Glutamatergic neuron (in vitro differentiated cells): Measurements from ENCODE around the gene MX2. TPM values are rescaled to one million over a fixed set of nuclear protein-coding genes. Genes with fewer than 3 reads are reported as not detected.
A peak's percentile ranks its signal among the peaks of the same experiment; 100 is the strongest.

Experiments
- DNase-seq: peaks from one replicate; pipeline ENCODE4 v3.0.0; 2022
- H3K27ac Mint-ChIP-seq: one replicate; pipeline ENCODE4 v1.8.0; 2020; ENCODE audit warnings: mild to moderate bottlenecking, mixed read lengths, inconsistent platforms; ENCODE audit not compliant: unreplicated experiment
- H3K27me3 Mint-ChIP-seq: one replicate; pipeline ENCODE4 v1.8.0; 2020; ENCODE audit warnings: mild to moderate bottlenecking, moderate library complexity, mixed read lengths, inconsistent platforms; ENCODE audit not compliant: unreplicated experiment
- H3K36me3 Mint-ChIP-seq: one replicate; pipeline ENCODE4 v1.8.0; 2020; ENCODE audit warnings: mild to moderate bottlenecking, mixed read lengths, inconsistent platforms; ENCODE audit not compliant: unreplicated experiment
- H3K4me1 Mint-ChIP-seq: one replicate; pipeline ENCODE4 v1.8.0; 2020; ENCODE audit warnings: mild to moderate bottlenecking, low read depth, mixed read lengths, inconsistent platforms; ENCODE audit not compliant: unreplicated experiment
- H3K4me3 Mint-ChIP-seq: one replicate; pipeline ENCODE4 v1.8.0; 2020; ENCODE audit warnings: mild to moderate bottlenecking, mixed read lengths, inconsistent platforms; ENCODE audit not compliant: unreplicated experiment
- H3K9me3 Mint-ChIP-seq: one replicate; pipeline ENCODE4 v1.8.0; 2020; ENCODE audit warnings: mild to moderate bottlenecking, moderate library complexity, mixed read lengths, inconsistent platforms; ENCODE audit not compliant: unreplicated experiment
- total RNA-seq: library from RNA; stranded (reverse); fragmentation: NEBNext Ultra II Directional; extraction: Animal tissue kit (Norgen Biotek cat#: 25700); gene quantifications from one replicate; pipeline ENCODE4 v1.2.1, GENCODE V29; 2021; ENCODE audit not compliant: unreplicated experiment
- TF ChIP-seq, protein P1 (sequence below): fragments of 200-600 bp; sonication (generic); IDR thresholded peaks from one replicate; pipeline ENCODE4 v1.5.0; 2021; ENCODE audit not compliant: partially characterized antibody, unreplicated experiment

MX2 gene
- total RNA-seq, 1 donor from 2014 or later = not detected

GRCh38 chr21:41369105-41369919 is 7.5 kb downstream of the MX2 start:
- TF ChIP-seq, protein P1, sequence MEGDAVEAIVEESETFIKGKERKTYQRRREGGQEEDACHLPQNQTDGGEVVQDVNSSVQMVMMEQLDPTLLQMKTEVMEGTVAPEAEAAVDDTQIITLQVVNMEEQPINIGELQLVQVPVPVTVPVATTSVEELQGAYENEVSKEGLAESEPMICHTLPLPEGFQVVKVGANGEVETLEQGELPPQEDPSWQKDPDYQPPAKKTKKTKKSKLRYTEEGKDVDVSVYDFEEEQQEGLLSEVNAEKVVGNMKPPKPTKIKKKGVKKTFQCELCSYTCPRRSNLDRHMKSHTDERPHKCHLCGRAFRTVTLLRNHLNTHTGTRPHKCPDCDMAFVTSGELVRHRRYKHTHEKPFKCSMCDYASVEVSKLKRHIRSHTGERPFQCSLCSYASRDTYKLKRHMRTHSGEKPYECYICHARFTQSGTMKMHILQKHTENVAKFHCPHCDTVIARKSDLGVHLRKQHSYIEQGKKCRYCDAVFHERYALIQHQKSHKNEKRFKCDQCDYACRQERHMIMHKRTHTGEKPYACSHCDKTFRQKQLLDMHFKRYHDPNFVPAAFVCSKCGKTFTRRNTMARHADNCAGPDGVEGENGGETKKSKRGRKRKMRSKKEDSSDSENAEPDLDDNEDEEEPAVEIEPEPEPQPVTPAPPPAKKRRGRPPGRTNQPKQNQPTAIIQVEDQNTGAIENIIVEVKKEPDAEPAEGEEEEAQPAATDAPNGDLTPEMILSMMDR = no peak
- Mint-ChIP-seq H3K27me3 (peaks cover 1% of the 10 kb centered on the region), H3K4me3 (peak overlapping the region; percentile 80), H3K36me3 (no peaks in the 10 kb centered on the region), H3K9me3 (no peaks in the 10 kb centered on the region), H3K4me1 (peaks cover 14% of the 10 kb centered on the region), H3K27ac (no peak overlapping the region)
- DNase-seq = peak; percentile 70

DNA sequence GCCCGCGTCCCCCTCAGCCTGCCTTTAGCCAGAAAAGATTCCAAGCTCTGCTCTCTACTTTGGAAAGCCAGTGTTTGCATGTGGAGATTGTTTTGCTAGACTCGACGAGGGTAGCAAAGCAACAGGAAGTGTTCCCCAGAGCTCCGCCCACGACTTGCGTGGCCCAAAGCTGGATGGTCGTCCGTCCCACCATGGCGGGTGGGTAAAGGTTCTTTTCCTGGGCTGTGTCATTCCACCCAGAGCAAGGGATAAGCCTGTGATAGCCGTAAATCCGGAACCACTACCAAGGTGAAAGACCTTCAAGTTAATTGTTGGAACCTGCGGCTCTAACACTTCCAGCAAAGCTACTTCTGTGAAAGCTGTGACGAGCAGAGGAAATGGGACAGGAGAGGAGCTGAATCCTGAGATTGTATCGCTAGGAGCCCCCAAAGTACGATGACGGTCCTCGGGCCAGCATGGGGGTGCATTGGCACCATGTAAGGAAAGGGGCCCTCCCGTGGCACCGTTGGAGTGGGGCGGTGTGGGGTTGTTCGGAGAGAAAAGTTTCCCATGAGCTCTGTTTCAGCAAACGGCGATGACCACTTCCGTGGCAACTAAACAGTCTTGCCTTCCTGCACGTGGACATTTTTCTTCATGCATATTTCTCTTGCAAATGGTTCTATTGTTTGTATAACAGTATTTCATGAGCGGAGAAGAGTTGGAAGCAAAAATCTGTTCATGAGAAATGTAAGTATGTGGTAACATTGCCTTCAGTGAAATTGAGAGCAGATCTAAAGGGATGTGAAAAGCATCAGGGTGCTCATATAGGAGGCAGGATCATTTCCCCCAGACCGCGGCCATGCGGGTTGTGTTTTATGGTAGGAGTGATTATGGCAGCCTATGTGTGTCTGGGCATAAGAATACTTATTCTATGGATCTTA is 8.4 kb downstream of the MX2 start:
- Mint-ChIP-seq H3K4me1 (peaks cover 14% of the 10 kb centered on the region), H3K27me3 (peaks cover 1% of the 10 kb centered on the region), H3K27ac (no peak overlapping the region), H3K36me3 (no peaks in the 10 kb centered on the region), H3K4me3 (no peak overlapping the region), H3K9me3 (peaks cover 2% of the 10 kb centered on the region)
- TF ChIP-seq, protein P1 = no peak
- DNase-seq = no peak

DNA sequence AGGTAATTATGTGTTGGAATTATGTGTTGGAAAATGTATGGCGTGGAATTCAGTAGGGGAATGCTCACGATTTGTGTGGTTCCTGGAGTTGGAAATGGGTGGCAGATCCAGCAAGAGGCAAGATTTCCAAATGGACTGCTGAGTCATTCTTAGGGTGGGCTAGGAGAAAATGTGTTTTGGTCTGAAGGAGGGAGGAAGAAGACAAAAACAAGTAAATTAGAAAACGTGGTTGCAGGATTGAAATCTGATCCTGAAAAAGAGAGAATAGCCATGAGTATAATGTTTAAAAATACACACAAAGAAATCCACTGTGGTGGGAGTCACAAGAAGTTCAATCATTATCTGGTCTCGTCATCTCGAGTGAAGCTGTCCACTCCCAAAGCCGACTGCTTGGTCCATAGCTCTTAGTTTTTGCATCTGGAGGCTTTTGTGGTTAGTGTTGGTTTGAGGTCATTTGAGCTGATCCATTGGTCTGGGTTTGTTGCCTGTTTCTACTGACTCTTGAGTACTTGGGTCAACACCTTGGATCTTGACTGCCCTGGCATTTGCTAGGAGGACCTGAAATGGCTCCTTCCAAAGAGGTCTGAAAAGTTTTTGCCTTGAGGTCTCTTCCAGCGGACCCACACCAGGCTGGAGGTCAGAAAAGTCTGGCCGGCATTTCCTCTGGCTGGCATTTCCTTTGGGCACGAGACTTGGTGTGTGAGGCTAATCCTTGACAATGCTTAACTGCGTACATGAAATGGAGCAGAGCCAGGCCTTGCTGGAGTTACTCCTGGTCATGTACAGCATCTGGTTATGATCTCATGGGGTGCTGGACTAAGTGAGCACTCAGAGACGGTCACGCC is 9.2 kb downstream of the MX2 start:
- Mint-ChIP-seq H3K36me3 (no peaks in the 10 kb centered on the region), H3K4me1 (peaks cover 14% of the 10 kb centered on the region), H3K27ac (no peak overlapping the region), H3K4me3 (no peak overlapping the region), H3K27me3 (no peaks in the 10 kb centered on the region), H3K9me3 (peaks cover 2% of the 10 kb centered on the region)
- TF ChIP-seq, protein P1 = no peak
- DNase-seq = no peak

DNA sequence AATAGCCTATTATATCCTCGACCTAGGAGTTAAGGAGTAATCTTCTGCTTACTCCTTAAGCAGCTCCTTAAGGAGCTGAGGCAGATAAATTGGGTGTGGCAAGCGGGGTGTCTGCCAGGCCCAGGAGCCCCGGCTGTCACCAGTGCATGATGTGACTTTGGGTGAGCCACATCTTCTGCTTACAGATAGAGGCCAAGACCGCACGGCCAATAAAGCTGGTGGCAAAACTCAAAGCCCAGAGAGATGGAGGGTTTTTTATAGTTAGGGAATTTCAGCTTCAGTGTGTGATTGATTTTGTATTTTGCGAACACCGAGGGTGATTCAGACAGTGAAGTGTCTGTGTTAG is 9.8 kb downstream of the MX2 start:
- Mint-ChIP-seq H3K4me3 (no peak overlapping the region), H3K27me3 (no peaks in the 10 kb centered on the region), H3K36me3 (no peaks in the 10 kb centered on the region), H3K27ac (no peak overlapping the region), H3K9me3 (peaks cover 2% of the 10 kb centered on the region), H3K4me1 (peaks cover 14% of the 10 kb centered on the region)
- TF ChIP-seq, protein P1 = no peak
- DNase-seq = no peak
